ENCODE data around the gene PRR11.

DNA sequence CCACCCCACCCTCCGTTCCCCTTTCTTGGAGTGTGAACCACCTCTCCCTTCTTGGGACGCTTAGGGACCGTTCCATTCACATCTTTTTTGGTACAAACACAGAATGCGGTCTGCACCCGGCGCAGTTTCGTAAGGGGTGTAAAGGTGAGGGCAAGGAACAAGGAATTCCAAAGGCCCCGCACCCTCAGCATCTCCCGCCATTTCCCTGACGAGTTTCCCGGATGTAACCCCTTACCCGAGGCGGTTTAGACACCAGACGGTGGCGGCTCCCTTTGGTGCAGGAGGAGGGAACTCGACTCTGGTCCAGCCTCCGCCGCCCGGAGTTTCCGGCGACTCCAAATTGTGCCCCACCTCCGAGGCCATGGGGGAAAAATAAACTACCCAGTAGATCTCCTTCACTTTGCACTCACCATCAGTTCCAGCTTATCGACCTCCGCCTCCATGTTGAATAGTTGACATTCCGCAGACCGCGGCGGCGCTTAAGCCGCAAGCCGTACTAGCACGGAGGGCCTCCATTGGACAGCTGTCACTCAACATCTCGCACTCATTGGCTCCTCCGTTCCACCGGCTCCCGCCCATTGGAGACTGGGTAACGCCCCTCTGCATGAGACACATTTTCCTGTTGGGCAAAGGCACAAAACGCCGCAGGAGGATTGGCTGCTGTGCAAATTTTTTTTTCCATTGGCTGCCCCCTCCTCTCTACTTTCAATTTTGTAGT is 666 bp upstream of the PRR11 start, which contains the start of gene SKA2:
- TF ChIP-seq, protein P1, sequence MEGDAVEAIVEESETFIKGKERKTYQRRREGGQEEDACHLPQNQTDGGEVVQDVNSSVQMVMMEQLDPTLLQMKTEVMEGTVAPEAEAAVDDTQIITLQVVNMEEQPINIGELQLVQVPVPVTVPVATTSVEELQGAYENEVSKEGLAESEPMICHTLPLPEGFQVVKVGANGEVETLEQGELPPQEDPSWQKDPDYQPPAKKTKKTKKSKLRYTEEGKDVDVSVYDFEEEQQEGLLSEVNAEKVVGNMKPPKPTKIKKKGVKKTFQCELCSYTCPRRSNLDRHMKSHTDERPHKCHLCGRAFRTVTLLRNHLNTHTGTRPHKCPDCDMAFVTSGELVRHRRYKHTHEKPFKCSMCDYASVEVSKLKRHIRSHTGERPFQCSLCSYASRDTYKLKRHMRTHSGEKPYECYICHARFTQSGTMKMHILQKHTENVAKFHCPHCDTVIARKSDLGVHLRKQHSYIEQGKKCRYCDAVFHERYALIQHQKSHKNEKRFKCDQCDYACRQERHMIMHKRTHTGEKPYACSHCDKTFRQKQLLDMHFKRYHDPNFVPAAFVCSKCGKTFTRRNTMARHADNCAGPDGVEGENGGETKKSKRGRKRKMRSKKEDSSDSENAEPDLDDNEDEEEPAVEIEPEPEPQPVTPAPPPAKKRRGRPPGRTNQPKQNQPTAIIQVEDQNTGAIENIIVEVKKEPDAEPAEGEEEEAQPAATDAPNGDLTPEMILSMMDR (conservative IDR thresholded peaks at IDR 0.05; ENCODE audit: low read depth, low read length): no peak
- no peak for TF ChIP-seq EZH2phosphoT487 (IDR thresholded peaks at IDR 0.05; ENCODE audit: borderline replicate concordance, low read length)
- no peak for TF ChIP-seq EZH2 (IDR thresholded peaks at IDR 0.05; ENCODE audit: low read length, unreplicated experiment)

All from PC-3 (cell line).